H9 (cell line): ENCODE measurements around the gene SYNGR2. TPM values are rescaled to one million over a fixed set of nuclear protein-coding genes. Genes with fewer than 3 reads are reported as not detected.

Source experiments
- DNase-seq: peaks from one replicate; pipeline ENCODE4 v3.0.0-alpha.2; 2017
- H2AFZ ChIP-seq: one replicate; pipeline ENCODE4 v1.6.1; 2013; ENCODE audit warnings: mild to moderate bottlenecking, low read length, control low read depth, moderate library complexity
- H2AK5ac ChIP-seq: 2 replicates; pipeline ENCODE4 v1.6.1; 2013; ENCODE audit warnings: low read length, control low read depth, mixed read lengths; ENCODE audit not compliant: insufficient read length
- H2BK120ac ChIP-seq: one replicate; pipeline ENCODE4 v1.6.1; 2013; ENCODE audit warnings: low read depth, mild to moderate bottlenecking, low read length, control low read depth, inconsistent platforms; ENCODE audit not compliant: poor library complexity, severe bottlenecking
- H2BK12ac ChIP-seq: 2 replicates; pipeline ENCODE4 v1.6.1; 2013; ENCODE audit warnings: low read length, control low read depth, mixed read lengths, low read depth; ENCODE audit not compliant: insufficient read length
- H2BK15ac ChIP-seq: 2 replicates; pipeline ENCODE4 v1.6.1; 2013; ENCODE audit warnings: low read depth, low read length, control low read depth
- H2BK20ac ChIP-seq: one replicate; pipeline ENCODE4 v1.6.1; 2013; ENCODE audit warnings: low read depth, mild to moderate bottlenecking, low read length, control low read depth, inconsistent platforms; ENCODE audit not compliant: poor library complexity, severe bottlenecking
- H2BK5ac ChIP-seq: 2 replicates; pipeline ENCODE4 v1.6.1; 2013; ENCODE audit warnings: low read length, control low read depth, mixed read lengths; ENCODE audit not compliant: insufficient read length
- H3K14ac ChIP-seq: 2 replicates; pipeline ENCODE4 v1.6.1; 2013; ENCODE audit warnings: low read length, control low read depth; ENCODE audit not compliant: insufficient read depth
- H3K18ac ChIP-seq: 2 replicates; pipeline ENCODE4 v1.6.1; 2013; ENCODE audit warnings: low read depth, mild to moderate bottlenecking, mixed read lengths, low read length, control low read depth; ENCODE audit not compliant: insufficient read length
- H3K23ac ChIP-seq: 2 replicates; pipeline ENCODE4 v1.6.1; 2013; ENCODE audit warnings: low read length, control low read depth, mixed read lengths, low read depth; ENCODE audit not compliant: insufficient read length
- H3K23me2 ChIP-seq: 2 replicates; pipeline ENCODE4 v1.6.1; 2013; ENCODE audit warnings: low read depth, mild to moderate bottlenecking, mixed read lengths, low read length, control low read depth; ENCODE audit not compliant: insufficient read length, poor library complexity, severe bottlenecking
- H3K27ac ChIP-seq: 2 replicates; pipeline ENCODE4 v1.5.1; 2013; ENCODE audit warnings: low read length, control low read depth, mixed read lengths, low read depth; ENCODE audit not compliant: insufficient read length
- H3K27me3 ChIP-seq: 2 replicates; pipeline ENCODE4 v1.6.1; 2013; ENCODE audit warnings: low read length, control low read depth, inconsistent platforms; ENCODE audit not compliant: insufficient read depth
- H3K4ac ChIP-seq: 2 replicates; pipeline ENCODE4 v1.6.1; 2013; ENCODE audit warnings: low read depth, mild to moderate bottlenecking, control low read depth, inconsistent platforms, low read length, moderate library complexity
- H3K4me1 ChIP-seq: 2 replicates; pipeline ENCODE4 v1.6.1; 2013; ENCODE audit warnings: low read length, control low read depth, inconsistent platforms; ENCODE audit not compliant: insufficient read depth
- H3K4me2 ChIP-seq: 2 replicates; pipeline ENCODE4 v1.6.1; 2013; ENCODE audit warnings: low read length, control low read depth, mixed read lengths; ENCODE audit not compliant: insufficient read length, insufficient read depth
- H3K56ac ChIP-seq: 2 replicates; pipeline ENCODE4 v1.6.1; 2013; ENCODE audit warnings: low read depth, mild to moderate bottlenecking, mixed read lengths, low read length, control low read depth; ENCODE audit not compliant: insufficient read length
- H3K79me1 ChIP-seq: 2 replicates; pipeline ENCODE4 v1.6.1; 2013; ENCODE audit warnings: low read depth, mild to moderate bottlenecking, moderate library complexity, low read length, control low read depth, inconsistent platforms; ENCODE audit not compliant: insufficient read depth, poor library complexity, severe bottlenecking
- H3K79me2 ChIP-seq: 2 replicates; pipeline ENCODE4 v1.6.1; 2013; ENCODE audit warnings: low read length, control low read depth, inconsistent platforms; ENCODE audit not compliant: insufficient read depth
- H3K9ac ChIP-seq: 2 replicates; pipeline ENCODE4 v1.6.1; 2013; ENCODE audit warnings: low read length, control low read depth, mixed read lengths; ENCODE audit not compliant: insufficient read length; ENCODE audit errors: extremely low read depth
- H3K9me3 ChIP-seq: one replicate; pipeline ENCODE4 v1.6.1; 2013; ENCODE audit warnings: low read depth, low read length, inconsistent platforms; ENCODE audit not compliant: control insufficient read depth
- H3T11ph ChIP-seq: one replicate; pipeline ENCODE4 v1.6.1; 2013; ENCODE audit warnings: mild to moderate bottlenecking, low read length, control low read depth, inconsistent platforms
- H4K20me1 ChIP-seq: one replicate; pipeline ENCODE4 v1.6.1; 2013; ENCODE audit not compliant: control insufficient read depth, insufficient read length, insufficient read depth
- H4K5ac ChIP-seq: 2 replicates; pipeline ENCODE4 v1.6.1; 2013; ENCODE audit warnings: low read depth, mild to moderate bottlenecking, mixed read lengths, low read length, control low read depth; ENCODE audit not compliant: insufficient read length
- H4K8ac ChIP-seq: replicated peaks from 2 replicates; pipeline ENCODE4 v1.6.1; 2013; ENCODE audit warnings: low read length, control low read depth, mixed read lengths, low read depth; ENCODE audit not compliant: insufficient read length
- H4K91ac ChIP-seq: 2 replicates; pipeline ENCODE4 v1.6.1; 2013; ENCODE audit warnings: low read depth, mild to moderate bottlenecking, moderate library complexity, mixed read lengths, low read length, control low read depth; ENCODE audit not compliant: insufficient read length
- H3K27ac Mint-ChIP-seq, 3 experiments: 2 replicates in 2 of 3; 3 replicates in 1 of 3; pipeline ENCODE4 v1.8.0; 2020 to 2021; ENCODE audit warnings: mixed read lengths in 3 of 3, mild to moderate bottlenecking in 1 of 3, moderate library complexity in 1 of 3
- H3K27me3 Mint-ChIP-seq: 2 replicates; pipeline ENCODE4 v1.8.0; 2021; ENCODE audit warnings: low read depth, mild to moderate bottlenecking, moderate library complexity, mixed read lengths
- H3K36me3 Mint-ChIP-seq, 3 experiments: 2 replicates in 2 of 3; 3 replicates in 1 of 3; pipeline ENCODE4 v1.8.0; 2020 to 2021; ENCODE audit warnings: low read depth in 3 of 3, mixed read lengths in 3 of 3; ENCODE audit not compliant: insufficient read depth in 1 of 3
- H3K4me1 Mint-ChIP-seq, 2 experiments: 2 replicates each; pipeline ENCODE4 v1.8.0; 2020; ENCODE audit warnings: mixed read lengths in 2 of 2
- H3K4me3 Mint-ChIP-seq, 2 experiments: 2 replicates in 1 of 2; 3 replicates in 1 of 2; pipeline ENCODE4 v1.8.0; 2020 to 2021; ENCODE audit warnings: mild to moderate bottlenecking in 2 of 2, mixed read lengths in 2 of 2, moderate library complexity in 1 of 2
- H3K9me3 Mint-ChIP-seq, 2 experiments: 2 replicates in 1 of 2; 3 replicates in 1 of 2; pipeline ENCODE4 v1.8.0; 2020; ENCODE audit warnings: mild to moderate bottlenecking in 2 of 2, mixed read lengths in 2 of 2, moderate library complexity in 1 of 2
- CTCF ChIP-seq: fragments of 200-600 bp; sonication (generic); conservative IDR thresholded peaks from 3 replicates; pipeline ENCODE4 v1.8.0; 2021; ENCODE audit warnings: antibody characterized with exemption, mild to moderate bottlenecking
- WGBS: extraction: QIAGEN DNeasy Blood & Tissue Kit; methylation state at CpG from one replicate; pipeline ENCODE4 v1.1.7; 2013; ENCODE audit warnings: missing lambda C conversion rate, low lambda C conversion rate, mixed read lengths; ENCODE audit not compliant: insufficient read length; ENCODE audit errors: extremely low coverage; 5-methylcytosine and 5-hydroxymethylcytosine counted together
- total RNA-seq: library from RNA; stranded (reverse); gene quantifications from 2 replicates; pipeline ENCODE4 v1.2.1, GENCODE V29; 2021

The SYNGR2 gene
- total RNA-seq, 1 experiment from 2014 or later: 41.0 TPM

- TF ChIP-seq CTCF: no peak
- Histone ChIP-seq H3K23me2 (no peaks in the 10 kb centered on the region), H3K79me2 (no peaks in the 10 kb centered on the region), H2BK5ac (no peak overlapping the region), H2BK15ac (no peak overlapping the region), H2BK120ac (no peak overlapping the region), H3K27ac (no peak overlapping the region), H4K91ac (no peak overlapping the region), H4K20me1 (no peaks in the 10 kb centered on the region), H3T11ph (no peak overlapping the region), H3K56ac (no peak overlapping the region), H4K5ac (no peak overlapping the region), H4K8ac (no peak overlapping the region), H3K4me1 (peaks cover 6% of the 10 kb centered on the region; the same call in 1 of the 2 replicates), H3K14ac (no peak overlapping the region), H3K23ac (no peak overlapping the region), H2AFZ (no peak overlapping the region), H2BK12ac (no peak overlapping the region), H3K4me2 (no peak overlapping the region), H3K18ac (no peak overlapping the region), H3K9ac (no peak overlapping the region), H2AK5ac (no peak overlapping the region), H2BK20ac (no peak overlapping the region), H3K27me3 (no peaks in the 10 kb centered on the region; the same call in 1 of the 2 replicates), H3K4ac (no peak overlapping the region), H3K9me3 (no peaks in the 10 kb centered on the region), H3K79me1 (no peaks in the 10 kb centered on the region)
- no peak overlapping the region for H3K4me3 Mint-ChIP-seq
- H3K9me3 Mint-ChIP-seq: no peaks in the 10 kb centered on the region; a peak in 1 of 5 replicates
- H3K4me1 Mint-ChIP-seq: peaks cover 8 to 27% of the 10 kb centered on the region in 2 experiments
- H3K27ac Mint-ChIP-seq: no peak overlapping the region
- WGBS: no CpG with 5 or more reads among the region's 9 CpGs
- DNase-seq: no peak
- H3K27me3 Mint-ChIP-seq: peaks cover 20% of the 10 kb centered on the region
- H3K36me3 Mint-ChIP-seq: no peaks in the 10 kb centered on the region
These were observed 32.4 kb upstream of the SYNGR2 start for GRCh38 chr17:78135858-78136500.
